Measurements from ENCODE around the gene PIK3C3.

Gene PIK3C3

DNA sequence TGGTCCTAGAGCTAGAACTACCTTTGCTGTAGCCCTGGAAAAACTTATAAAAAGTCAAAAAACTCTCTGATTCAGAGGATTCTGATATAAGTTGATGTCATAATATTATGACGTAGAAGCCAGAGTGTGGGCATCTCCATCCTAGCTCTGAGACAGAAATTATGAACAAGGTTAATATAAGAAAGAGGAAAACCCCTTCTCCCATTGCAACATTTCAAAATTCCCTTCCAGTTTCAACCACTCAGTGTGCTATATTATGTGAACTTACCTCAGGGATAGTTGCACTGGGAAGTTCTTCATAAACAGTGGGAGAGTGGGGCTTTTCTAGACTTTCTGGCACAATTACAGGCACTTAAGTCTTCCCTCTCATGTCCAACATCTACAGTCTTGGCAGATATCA is 171.6 kb downstream of the PIK3C3 start:
- DNase-seq (ENCODE audit: low read depth, low spot score), result no peak

- DNase-seq (ENCODE audit: low read depth, low spot score), result no peak
Measured at GRCh38 chr18:42131066-42131929, 176.3 kb downstream of the PIK3C3 start.

DNA sequence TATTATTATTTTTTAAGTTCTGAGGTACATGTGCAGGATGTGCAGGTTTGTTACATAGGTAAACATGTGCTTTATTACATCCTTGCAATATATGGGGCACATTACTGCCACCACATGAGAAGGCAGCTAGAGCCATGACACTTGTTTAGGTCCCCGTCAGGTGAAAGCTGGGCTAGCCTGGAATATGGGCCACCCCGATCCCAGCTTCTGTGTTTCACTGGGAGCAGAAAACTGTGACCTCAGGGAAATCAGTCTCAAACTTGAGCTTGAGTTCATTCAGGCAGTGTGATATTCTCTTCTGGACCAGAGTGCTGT is 176.9 kb downstream of the PIK3C3 start:
- DNase-seq (ENCODE audit: low read depth, low spot score), result no peak
